B cell (primary cell): ENCODE results near the gene DNAJC25.

ENCODE experiments used
- EZH2 ChIP-seq: IDR thresholded peaks from 2 replicates; pipeline ENCODE4 v1.6.1; 2012; ENCODE audit warnings: borderline replicate concordance, low read depth, mild to moderate bottlenecking, moderate library complexity, low read length; ENCODE audit not compliant: insufficient read depth, poor library complexity, severe bottlenecking
- TF ChIP-seq, protein P1 (sequence below): fragments of 200-600 bp; IDR thresholded peaks from one replicate; pipeline ENCODE4 v1.8.0; 2022; ENCODE audit warnings: antibody characterized with exemption, mild to moderate bottlenecking

DNA sequence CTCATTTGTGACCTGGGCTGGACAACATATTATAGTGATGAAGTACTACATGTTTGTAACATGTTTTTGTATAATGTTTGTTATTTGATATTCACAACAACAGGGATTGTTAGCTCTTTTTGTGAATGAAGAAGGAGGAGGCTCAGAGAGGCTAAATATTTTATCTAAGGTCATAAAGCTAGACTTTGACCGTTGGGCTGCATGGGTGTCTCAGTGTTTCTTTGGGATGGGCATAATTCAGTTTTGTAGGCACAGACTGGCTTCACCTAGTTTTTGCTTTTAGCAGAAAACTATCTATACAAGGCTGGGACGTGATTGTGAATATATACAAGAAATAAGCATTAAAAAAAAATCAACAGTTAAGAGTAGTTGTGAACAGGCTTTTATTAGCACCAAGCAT, 15.3 kb downstream of the DNAJC25 start:
- TF ChIP-seq, protein P1, sequence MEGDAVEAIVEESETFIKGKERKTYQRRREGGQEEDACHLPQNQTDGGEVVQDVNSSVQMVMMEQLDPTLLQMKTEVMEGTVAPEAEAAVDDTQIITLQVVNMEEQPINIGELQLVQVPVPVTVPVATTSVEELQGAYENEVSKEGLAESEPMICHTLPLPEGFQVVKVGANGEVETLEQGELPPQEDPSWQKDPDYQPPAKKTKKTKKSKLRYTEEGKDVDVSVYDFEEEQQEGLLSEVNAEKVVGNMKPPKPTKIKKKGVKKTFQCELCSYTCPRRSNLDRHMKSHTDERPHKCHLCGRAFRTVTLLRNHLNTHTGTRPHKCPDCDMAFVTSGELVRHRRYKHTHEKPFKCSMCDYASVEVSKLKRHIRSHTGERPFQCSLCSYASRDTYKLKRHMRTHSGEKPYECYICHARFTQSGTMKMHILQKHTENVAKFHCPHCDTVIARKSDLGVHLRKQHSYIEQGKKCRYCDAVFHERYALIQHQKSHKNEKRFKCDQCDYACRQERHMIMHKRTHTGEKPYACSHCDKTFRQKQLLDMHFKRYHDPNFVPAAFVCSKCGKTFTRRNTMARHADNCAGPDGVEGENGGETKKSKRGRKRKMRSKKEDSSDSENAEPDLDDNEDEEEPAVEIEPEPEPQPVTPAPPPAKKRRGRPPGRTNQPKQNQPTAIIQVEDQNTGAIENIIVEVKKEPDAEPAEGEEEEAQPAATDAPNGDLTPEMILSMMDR: no peak
- TF ChIP-seq EZH2: no peak
